ENCODE data around the gene ZBTB16.

ZBTB16 gene

GRCh38 chr11:114239753-114240161 lies 180.2 kb downstream of the ZBTB16 start:
- TF ChIP-seq EZH2 (IDR thresholded peaks at IDR 0.05) = no peak
- no peak for DNase-seq (ENCODE audit: low read depth, low spot score)
- H3K4me3 ChIP-seq = no peak overlapping the region
- no peaks in the 10 kb centered on the region for H3K36me3 ChIP-seq (ENCODE audit: insufficient read depth, low read length)
- H3K9me3 ChIP-seq (ENCODE audit: low read depth, low read length) = no peaks in the 10 kb centered on the region
- no peak overlapping the region for H3K9ac ChIP-seq (ENCODE audit: insufficient read length)
- H3K27ac ChIP-seq = no peak overlapping the region

GRCh38 chr11:114242032-114242431 lies 182.5 kb downstream of the ZBTB16 start:
- Histone ChIP-seq H3K4me3 (no peak overlapping the region), H3K9ac (ENCODE audit: insufficient read length) (no peak overlapping the region), H3K9me3 (ENCODE audit: low read depth, low read length) (no peaks in the 10 kb centered on the region), H3K36me3 (ENCODE audit: insufficient read depth, low read length) (no peaks in the 10 kb centered on the region), H3K27ac (no peak overlapping the region)
- no peak for DNase-seq (ENCODE audit: low read depth, low spot score)
- TF ChIP-seq POLR2AphosphoS5 (IDR thresholded peaks at IDR 0.05; ENCODE audit: borderline replicate concordance, low read depth, low read length) (no peak), EZH2 (IDR thresholded peaks at IDR 0.05) (no peak), FOXP2 (optimal IDR thresholded peaks at IDR 0.05; ENCODE audit: control extremely low read depth, extremely low read length, insufficient read depth) (no peak)

DNA sequence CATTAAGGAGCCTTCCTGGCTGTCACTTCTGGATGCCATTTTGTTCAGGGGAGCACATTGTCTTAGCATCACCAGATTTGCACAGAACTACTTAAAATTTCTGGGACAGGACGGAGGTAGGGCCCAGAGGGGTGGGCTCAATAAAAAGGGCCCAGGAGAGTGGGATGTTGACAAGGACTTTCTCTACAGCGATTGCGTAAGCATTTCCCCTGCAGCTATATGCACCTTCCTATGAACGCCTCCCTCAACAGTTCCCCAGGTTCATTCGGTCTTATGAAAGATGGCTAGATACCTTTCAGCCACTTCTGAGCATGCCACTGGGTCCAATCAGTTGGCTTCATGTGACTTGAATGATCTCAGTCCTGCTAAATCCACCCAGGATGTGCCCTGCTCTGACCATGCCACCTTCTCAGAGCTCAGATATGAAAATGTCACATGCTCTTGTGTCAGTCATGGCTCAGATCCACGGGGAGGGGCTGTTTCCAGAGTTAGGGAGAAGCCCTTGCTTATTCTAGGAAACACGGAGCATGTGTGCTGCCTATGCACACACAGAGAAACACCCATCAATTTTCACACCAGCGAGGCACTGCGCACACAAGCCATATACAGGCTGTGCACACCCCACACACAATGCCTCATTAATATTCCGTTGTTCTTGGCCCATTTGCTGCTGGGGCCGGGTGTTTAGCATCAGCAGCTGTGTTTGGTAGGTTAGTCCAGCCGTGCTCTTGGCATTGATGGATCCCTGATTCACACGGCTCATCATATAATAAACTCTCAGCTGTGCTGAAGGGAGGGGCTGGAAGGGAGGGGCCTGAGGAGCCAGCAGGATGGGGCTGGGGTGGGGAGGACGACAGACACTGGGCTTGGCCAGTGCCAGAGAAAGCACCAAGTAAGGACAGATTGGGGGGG lies 184.2 kb downstream of the ZBTB16 start:
- Histone ChIP-seq H3K4me3 (no peak overlapping the region), H3K36me3 (ENCODE audit: insufficient read depth, low read length) (no peaks in the 10 kb centered on the region), H3K27ac (no peak overlapping the region), H3K9me3 (ENCODE audit: low read depth, low read length) (no peaks in the 10 kb centered on the region), H3K9ac (ENCODE audit: insufficient read length) (no peak overlapping the region)
- no peak for DNase-seq (ENCODE audit: low read depth, low spot score)
- TF ChIP-seq POLR2AphosphoS5 (IDR thresholded peaks at IDR 0.05; ENCODE audit: borderline replicate concordance, low read depth, low read length) (no peak), EZH2 (IDR thresholded peaks at IDR 0.05) (no peak), FOXP2 (optimal IDR thresholded peaks at IDR 0.05; ENCODE audit: control extremely low read depth, extremely low read length, insufficient read depth) (no peak)

DNA sequence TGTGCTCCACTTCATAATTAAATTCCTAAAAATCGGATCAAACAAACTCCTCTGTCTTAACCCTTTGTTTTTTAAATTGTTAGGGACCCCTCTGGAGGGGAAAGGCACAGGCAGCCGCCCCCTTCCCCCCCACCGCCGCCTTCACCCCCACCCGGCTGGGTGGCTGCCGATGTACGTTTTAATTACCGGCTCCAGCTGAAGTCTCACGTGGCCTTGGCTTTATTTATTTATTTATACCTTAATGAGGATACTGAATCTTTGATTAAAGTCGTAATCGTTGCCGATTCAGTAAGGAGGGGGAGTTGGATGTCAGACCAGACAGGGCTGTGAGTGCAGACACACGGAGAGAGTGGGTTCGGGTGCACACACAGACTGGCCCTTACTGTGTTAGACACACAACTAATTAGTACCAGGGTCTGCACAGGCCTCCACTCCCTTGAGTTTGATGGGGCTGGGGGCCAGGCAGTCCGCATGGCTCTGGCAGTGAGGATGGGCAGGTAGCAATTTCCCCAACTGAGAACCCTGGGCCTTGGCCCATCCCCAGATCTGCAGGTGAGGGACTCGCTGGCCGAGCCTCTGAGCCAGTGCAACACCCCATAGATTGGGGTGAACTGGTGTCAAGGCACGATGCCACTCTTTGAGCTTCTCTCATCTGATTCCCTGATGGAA lies 185.3 kb downstream of the ZBTB16 start:
- no peak overlapping the region for H3K27ac ChIP-seq
- H3K9me3 ChIP-seq (ENCODE audit: low read depth, low read length) = no peaks in the 10 kb centered on the region
- H3K4me3 ChIP-seq = no peak overlapping the region
- no peak for TF ChIP-seq EZH2 (IDR thresholded peaks at IDR 0.05)
- no peak for TF ChIP-seq POLR2AphosphoS5 (IDR thresholded peaks at IDR 0.05; ENCODE audit: borderline replicate concordance, low read depth, low read length)
- TF ChIP-seq FOXP2 (optimal IDR thresholded peaks at IDR 0.05; ENCODE audit: control extremely low read depth, extremely low read length, insufficient read depth) = no peak
- H3K36me3 ChIP-seq (ENCODE audit: insufficient read depth, low read length) = no peaks in the 10 kb centered on the region
- no peak for DNase-seq (ENCODE audit: low read depth, low spot score)
- no peak overlapping the region for H3K9ac ChIP-seq (ENCODE audit: insufficient read length)

- Histone ChIP-seq H3K9me3 (ENCODE audit: low read depth, low read length) (no peaks in the 10 kb centered on the region), H3K4me3 (no peak overlapping the region), H3K9ac (ENCODE audit: insufficient read length) (no peak overlapping the region), H3K27ac (no peak overlapping the region), H3K36me3 (ENCODE audit: insufficient read depth, low read length) (no peaks in the 10 kb centered on the region)
- TF ChIP-seq FOXP2 (optimal IDR thresholded peaks at IDR 0.05; ENCODE audit: control extremely low read depth, extremely low read length, insufficient read depth) (no peak), EZH2 (IDR thresholded peaks at IDR 0.05) (no peak), POLR2AphosphoS5 (IDR thresholded peaks at IDR 0.05; ENCODE audit: borderline replicate concordance, low read depth, low read length) (no peak)
- no peak for DNase-seq (ENCODE audit: low read depth, low spot score)
Measured at GRCh38 chr11:114246321-114247069, 187.0 kb downstream of the ZBTB16 start.

- DNase-seq (ENCODE audit: low read depth, low spot score) = no peak
- Histone ChIP-seq H3K9ac (ENCODE audit: insufficient read length) (no peak overlapping the region), H3K27ac (no peak overlapping the region), H3K36me3 (ENCODE audit: insufficient read depth, low read length) (no peaks in the 10 kb centered on the region), H3K4me3 (no peak overlapping the region), H3K9me3 (ENCODE audit: low read depth, low read length) (no peaks in the 10 kb centered on the region)
- TF ChIP-seq FOXP2 (optimal IDR thresholded peaks at IDR 0.05; ENCODE audit: control extremely low read depth, extremely low read length, insufficient read depth) = no peak
- TF ChIP-seq EZH2 (IDR thresholded peaks at IDR 0.05) = no peak
- TF ChIP-seq POLR2AphosphoS5 (IDR thresholded peaks at IDR 0.05; ENCODE audit: borderline replicate concordance, low read depth, low read length) = no peak
Measured at GRCh38 chr11:114247070-114247789, 187.7 kb downstream of the ZBTB16 start.

- no peaks in the 10 kb centered on the region for H3K9me3 ChIP-seq (ENCODE audit: low read depth, low read length)
- no peak for TF ChIP-seq POLR2AphosphoS5 (IDR thresholded peaks at IDR 0.05; ENCODE audit: borderline replicate concordance, low read depth, low read length)
- TF ChIP-seq EZH2 (IDR thresholded peaks at IDR 0.05) = no peak
- no peak for TF ChIP-seq FOXP2 (optimal IDR thresholded peaks at IDR 0.05; ENCODE audit: control extremely low read depth, extremely low read length, insufficient read depth)
- DNase-seq (ENCODE audit: low read depth, low spot score) = no peak
- no peak overlapping the region for H3K27ac ChIP-seq
- H3K36me3 ChIP-seq (ENCODE audit: insufficient read depth, low read length) = no peaks in the 10 kb centered on the region
- H3K9ac ChIP-seq (ENCODE audit: insufficient read length) = no peak overlapping the region
- no peak overlapping the region for H3K4me3 ChIP-seq
Measured at GRCh38 chr11:114250180-114250579, 190.7 kb downstream of the ZBTB16 start.
